ENCODE measurements around the gene BNIP3. TPM values are rescaled to one million over a fixed set of nuclear protein-coding genes. Genes with fewer than 3 reads are reported as not detected.

The BNIP3 gene
- total RNA-seq, 1 donor: 48.4 TPM

- no peak for DNase-seq (ENCODE audit: low read depth)
- no peak for TF ChIP-seq CTCF (IDR thresholded peaks at IDR 0.05; ENCODE audit: insufficient read depth, low read depth, low read length)
- H3K4me3 ChIP-seq (ENCODE audit: low read depth, low read length): no peak overlapping the region
Observed at GRCh38 chr10:131938681-131939080, 43.0 kb downstream of the BNIP3 start.

DNA sequence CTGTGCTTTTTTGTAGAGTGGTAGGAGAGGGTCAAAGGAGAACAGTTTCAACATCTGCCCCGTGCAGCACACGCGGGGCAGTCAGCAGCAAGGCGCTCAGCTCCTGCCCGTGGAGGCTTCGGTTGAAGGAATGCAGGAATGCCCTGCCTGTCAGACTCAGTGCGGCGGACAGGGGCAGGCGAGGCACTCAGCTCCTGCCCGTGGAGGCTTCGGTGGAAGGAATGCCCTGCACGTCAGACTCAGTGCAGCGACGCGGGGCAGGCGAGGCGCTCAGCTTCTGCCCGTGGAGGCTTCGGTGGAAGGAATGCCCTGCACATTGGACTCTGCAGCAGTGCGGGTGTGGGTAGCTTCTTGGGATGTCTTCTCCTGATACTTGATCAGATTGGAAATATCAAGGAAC, 43.9 kb downstream of the BNIP3 start:
- no peak for DNase-seq (ENCODE audit: low read depth)
- no peak for TF ChIP-seq CTCF (IDR thresholded peaks at IDR 0.05; ENCODE audit: insufficient read depth, low read depth, low read length)
- H3K4me3 ChIP-seq (ENCODE audit: low read depth, low read length): no peak overlapping the region

DNA sequence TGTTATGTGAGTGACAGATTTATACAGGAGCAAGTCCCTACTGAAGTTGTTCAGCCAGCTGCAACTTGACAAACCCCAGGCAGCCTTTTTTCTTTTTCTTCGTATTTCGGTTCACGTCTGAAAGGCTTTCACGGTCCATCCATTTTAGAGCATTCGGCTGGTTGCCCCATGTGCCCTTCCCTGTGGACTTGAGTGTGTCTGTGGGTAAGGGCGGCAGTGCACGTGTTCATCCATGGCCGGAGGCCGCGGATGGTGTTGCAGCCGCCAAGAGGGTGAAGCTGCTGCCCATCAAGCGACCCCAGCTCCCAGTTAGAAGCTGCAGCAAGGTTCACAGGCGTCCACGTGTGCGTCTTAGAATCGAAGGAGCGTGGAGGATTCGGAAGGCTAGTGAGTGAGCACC, 45.0 kb downstream of the BNIP3 start:
- H3K4me3 ChIP-seq (ENCODE audit: low read depth, low read length): no peak overlapping the region
- no peak for DNase-seq (ENCODE audit: low read depth)
- no peak for TF ChIP-seq CTCF (IDR thresholded peaks at IDR 0.05; ENCODE audit: insufficient read depth, low read depth, low read length)

- H3K4me3 ChIP-seq (ENCODE audit: low read depth, low read length): no peak overlapping the region
- no peak for DNase-seq (ENCODE audit: low read depth)
- TF ChIP-seq CTCF (IDR thresholded peaks at IDR 0.05; ENCODE audit: insufficient read depth, low read depth, low read length): no peak
Observed at GRCh38 chr10:131936294-131936693, 45.4 kb downstream of the BNIP3 start.

- TF ChIP-seq CTCF (IDR thresholded peaks at IDR 0.05; ENCODE audit: insufficient read depth, low read depth, low read length): no peak
- no peak for DNase-seq (ENCODE audit: low read depth)
- H3K4me3 ChIP-seq (ENCODE audit: low read depth, low read length): no peak overlapping the region
Observed at GRCh38 chr10:131935260-131935659, 46.5 kb downstream of the BNIP3 start.

- no peak for TF ChIP-seq CTCF (IDR thresholded peaks at IDR 0.05; ENCODE audit: insufficient read depth, low read depth, low read length)
- H3K4me3 ChIP-seq (ENCODE audit: low read depth, low read length): no peak overlapping the region
- DNase-seq (ENCODE audit: low read depth): no peak
Observed at GRCh38 chr10:131934769-131935168, 47.0 kb downstream of the BNIP3 start.

GRCh38 chr10:131933696-131934086, 48.0 kb downstream of the BNIP3 start:
- DNase-seq (ENCODE audit: low read depth): no peak
- no peak for TF ChIP-seq CTCF (IDR thresholded peaks at IDR 0.05; ENCODE audit: insufficient read depth, low read depth, low read length)
- H3K4me3 ChIP-seq (ENCODE audit: low read depth, low read length): no peak overlapping the region
